Subcutaneous adipose tissue (tissue), 4 donors: ENCODE measurements around the gene OR11G2. TPM values are rescaled to one million over a fixed set of nuclear protein-coding genes. Genes with fewer than 3 reads are reported as not detected.

Source experiments
- CTCF ChIP-seq: fragments of 450-650 bp; IDR thresholded peaks from one replicate; pipeline ENCODE4 v1.5.1; 2016; ENCODE audit warnings: low read depth, mild to moderate bottlenecking, control low read depth, antibody characterized with exemption, moderate library complexity
- total RNA-seq, 4 donors: library from RNA; depleted of rRNA; stranded (reverse); fragments of >200 nt; gene quantifications; one replicate each; pipeline ENCODE4 v1.1.0, GENCODE V29; 2016

OR11G2 gene
- total RNA-seq, 4 donors from 2014 or later, result not detected

GRCh38 chr14:20197459-20197858 is 6.8 kb downstream of the OR11G2 start:
- TF ChIP-seq CTCF, result no peak

GRCh38 chr14:20198991-20199390 is 8.3 kb downstream of the OR11G2 start:
- TF ChIP-seq CTCF, result no peak

- TF ChIP-seq CTCF, result no peak
Observed at GRCh38 chr14:20204721-20205120, 14.0 kb downstream of the OR11G2 start.

GRCh38 chr14:20209595-20209994 is 18.9 kb downstream of the OR11G2 start:
- no peak for TF ChIP-seq CTCF

GRCh38 chr14:20215196-20215595 is 24.5 kb downstream of the OR11G2 start:
- no peak for TF ChIP-seq CTCF

GRCh38 chr14:20219033-20219432 is 28.3 kb downstream of the OR11G2 start:
- no peak for TF ChIP-seq CTCF

- no peak for TF ChIP-seq CTCF
Observed at GRCh38 chr14:20223410-20223809, 32.7 kb downstream of the OR11G2 start, which contains the start of gene OR11H6. Gene OR11H6, plus strand, starts transcription at chr14:20223710. Its CDS starts 0 bp downstream, at chr14:20223710.
